Spleen (tissue), 7 donors: ENCODE results near the gene TACC3.

Experiments
- CTCF ChIP-seq, 11 experiments: fragments of 200-600 bp in 7 of 11; fragments of 450-650 bp in 4 of 11; sonication (generic) in 4 of 11; IDR thresholded peaks in 8 of 11; conservative IDR thresholded peaks in 3 of 11; 1 replicate in 7 of 11; 2 replicates in 4 of 11; pipeline versions ENCODE4 v1.4.0 to v1.8.0; 2016 to 2021; ENCODE audit warnings: antibody characterized with exemption in 11 of 11, inconsistent platforms in 4 of 11, mild to moderate bottlenecking in 1 of 11
- POLR2AphosphoS5 ChIP-seq, 3 donors: sonication (generic); formaldehyde crosslinking; IDR thresholded peaks; one replicate each; pipeline ENCODE4 v1.5.1; 2017; ENCODE audit warnings: antibody characterized with exemption in 3 of 3
- donor health status: DM: no; HTN: no; CAD: no; lungs with moderate emphysema.
- donor health status: DM: no; HTN: no; CAD: no.
- donor health status: DM: no; HTN: no; CAD: no.

GRCh38 chr4:1717129-1718094, 3.9 kb upstream of the TACC3 start:
- TF ChIP-seq POLR2AphosphoS5 (IDR thresholded peaks at IDR 0.05) (peak in 2 of 3 donors; percentile 50 to 60), CTCF (IDR thresholded peaks at IDR 0.05 in 8 of 11, conservative IDR thresholded peaks at IDR 0.05 in 3 of 11) (no peak)
